HFF-Myc (cell line): ENCODE measurements around the gene GMDS.
"Not testable (repeated sequence)": the region's sequence is repeated elsewhere in the genome, so short reads cannot be mapped to it uniquely, and the experiment has no call there.

Experiments
- DNase-seq: peaks from one replicate; pipeline ENCODE4 v3.0.0-alpha.2; 2011; ENCODE audit warnings: low read depth; ENCODE audit errors: extremely low read depth
- H3K4me3 ChIP-seq: replicated peaks from 2 replicates; pipeline ENCODE4 v1.5.1; 2011; ENCODE audit warnings: low read depth, mild to moderate bottlenecking, control low read depth, low read length
- CTCF ChIP-seq: IDR thresholded peaks from 2 replicates; pipeline ENCODE4 v1.5.1; 2012; ENCODE audit warnings: mild to moderate bottlenecking, low read depth, low read length, control low read depth; ENCODE audit errors: missing control alignments

GMDS gene

GRCh38 chr6:1850840-1851157 is 394.6 kb downstream of the GMDS start:
- no peak for DNase-seq
- H3K4me3 ChIP-seq = no peak overlapping the region
- no peak for TF ChIP-seq CTCF

GRCh38 chr6:1850121-1850839 is 395.1 kb downstream of the GMDS start:
- H3K4me3 ChIP-seq = no peak overlapping the region
- no peak for DNase-seq
- TF ChIP-seq CTCF = no peak

- H3K4me3 ChIP-seq = no peak overlapping the region
Measured at GRCh38 chr6:1849691-1850090, 395.7 kb downstream of the GMDS start.

GRCh38 chr6:1848752-1849151 is 396.7 kb downstream of the GMDS start:
- H3K4me3 ChIP-seq = no peak overlapping the region
- no peak for DNase-seq
- no peak for TF ChIP-seq CTCF

More at GRCh38 chr6:1849691-1850090, 395.7 kb downstream of the GMDS start:
- no peak for TF ChIP-seq CTCF
- DNase-seq = no peak

GRCh38 chr6:1846611-1847010 is 398.8 kb downstream of the GMDS start:
- DNase-seq = no peak
- no peak for TF ChIP-seq CTCF
- no peak overlapping the region for H3K4me3 ChIP-seq

- not testable (repeated sequence) for H3K4me3 ChIP-seq, DNase-seq
Measured at GRCh38 chr6:1845543-1845942, 399.9 kb downstream of the GMDS start.

GRCh38 chr6:1842334-1842733 is 403.1 kb downstream of the GMDS start:
- H3K4me3 ChIP-seq = no peak overlapping the region
- no peak for TF ChIP-seq CTCF
- no peak for DNase-seq
